Endometrial microvascular endothelial cells (primary cell): ENCODE data around the gene LBR. TPM values are rescaled to one million over a fixed set of nuclear protein-coding genes. Genes with fewer than 3 reads are reported as not detected.

Experiments used
- in situ Hi-C: cut with HindIII; loops from 2 replicates; pipeline ENCODE4 v1.10.0; 2017; ENCODE audit warnings: low sequenced_read_pairs, low pct_unique_long_range_greater_than_20kb; ENCODE audit errors: inconsistent ontology term
- total RNA-seq: library from RNA; depleted of rRNA; stranded (reverse); fragments of >200 nt; gene quantifications from one replicate; pipeline ENCODE4 v1.2.3, GENCODE V29; 2015; ENCODE audit errors: inconsistent ontology term

LBR gene
- total RNA-seq, 1 donor from 2014 or later, result 94.3 TPM

- in situ Hi-C loops, result loop anchor here (25.0 kb wide), 1 partner anchor 558 kb away; the partner anchor contains the start of gene SDE2
These were observed 1.1 kb upstream of the LBR start for GRCh38 chr1:225428881-225429455.

DNA sequence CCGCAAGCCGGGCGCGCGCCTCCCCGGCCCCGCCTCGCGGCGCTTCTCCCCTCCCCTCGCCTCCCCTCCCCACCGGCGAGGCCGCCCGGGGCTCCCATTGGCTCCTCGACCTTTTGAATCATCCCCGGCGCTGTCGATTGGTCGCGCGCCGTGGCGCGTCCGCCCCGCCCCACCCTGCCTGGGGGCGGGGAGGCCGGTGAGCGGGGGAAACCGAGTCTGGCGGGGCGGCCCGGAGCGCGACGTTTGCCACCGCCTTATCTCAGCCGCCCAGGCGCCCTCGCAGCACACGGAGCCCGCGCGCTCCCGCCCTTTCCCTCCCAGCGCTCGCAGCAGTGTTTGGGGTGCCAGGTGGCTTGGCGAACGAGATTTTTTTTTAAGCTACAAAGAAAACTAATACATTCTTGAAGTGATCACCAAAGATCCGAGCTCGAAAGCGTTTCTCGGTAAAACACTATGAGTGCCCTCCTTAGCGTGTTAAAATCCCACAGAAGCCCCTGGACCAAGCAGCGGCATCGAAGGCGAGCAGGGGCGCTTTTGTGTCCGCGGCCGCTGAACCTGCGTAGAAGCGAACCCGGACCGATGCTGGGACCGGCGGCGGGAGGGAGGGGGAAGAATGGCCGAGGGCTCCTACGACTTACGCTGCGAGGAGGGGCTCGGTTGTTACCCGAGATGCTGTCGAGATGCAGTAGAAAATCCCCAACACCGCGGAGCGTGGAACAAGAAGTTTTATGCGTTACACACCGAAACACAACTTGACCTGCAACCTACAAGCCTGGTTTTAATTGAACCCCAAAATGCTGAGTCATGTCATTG lies 436 bp upstream of the LBR start:
- in situ Hi-C loops, result loop anchor here (25.0 kb wide), 1 partner anchor 559 kb away; the partner anchor contains the start of gene SDE2

- in situ Hi-C loops, result loop anchor here (25.0 kb wide), 1 partner anchor 561 kb away; the partner anchor contains the start of gene SDE2
These were observed 1.2 kb downstream of the LBR start for GRCh38 chr1:225426395-225427234.

DNA sequence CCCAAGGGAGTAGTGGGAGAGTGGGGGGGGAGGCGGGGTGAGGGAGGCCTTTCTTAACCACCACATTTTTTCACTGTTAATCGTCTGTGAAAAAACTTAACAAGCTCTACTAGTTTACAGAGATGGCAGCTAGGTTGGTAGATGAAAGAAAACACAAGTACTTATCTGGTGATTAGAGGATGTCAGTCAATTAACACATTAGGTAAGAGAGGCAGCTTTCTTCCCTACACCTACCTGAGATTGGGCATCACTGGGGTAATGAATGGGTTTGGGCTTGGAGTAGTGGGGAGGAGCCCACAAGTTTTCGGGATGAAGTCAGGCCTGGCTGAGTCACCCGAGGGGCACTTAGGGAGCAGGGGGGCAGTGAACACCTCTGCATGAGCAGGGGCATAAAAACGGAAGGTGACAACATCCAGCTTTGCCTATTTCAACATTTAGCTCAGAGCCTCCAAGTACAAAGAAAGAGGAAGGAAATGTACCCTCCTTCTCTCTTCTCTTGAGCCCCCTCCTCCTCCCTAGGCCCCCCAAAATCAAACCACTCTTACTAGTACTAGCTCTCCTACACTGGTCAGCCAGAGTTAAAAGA lies 2.5 kb downstream of the LBR start:
- in situ Hi-C loops, result loop anchor here (25.0 kb wide), 1 partner anchor 562 kb away; the partner anchor contains the start of gene SDE2

- in situ Hi-C loops, result loop anchor here (25.0 kb wide), 1 partner anchor 563 kb away; the partner anchor contains the start of gene SDE2
These were observed 3.2 kb downstream of the LBR start for GRCh38 chr1:225424562-225425200.

DNA sequence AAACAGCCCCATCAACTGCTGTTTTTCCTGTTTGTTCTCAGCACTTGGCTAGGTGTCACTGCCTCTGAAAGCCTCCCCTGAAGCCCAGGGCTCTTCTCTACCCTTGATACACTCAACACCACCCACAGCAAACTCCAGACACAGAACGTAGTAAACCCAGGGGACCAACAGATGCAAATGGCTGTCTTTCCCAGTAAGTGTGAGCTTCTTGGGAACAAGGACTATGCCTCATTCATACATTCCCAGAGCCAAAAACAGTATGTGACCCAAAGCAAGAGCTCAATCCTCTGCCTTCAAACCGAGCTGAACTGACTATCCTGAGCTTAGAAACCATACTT lies 4.4 kb downstream of the LBR start:
- in situ Hi-C loops, result no loop called here

GRCh38 chr1:225422795-225423517 lies 4.9 kb downstream of the LBR start:
- in situ Hi-C loops, result no loop called here

DNA sequence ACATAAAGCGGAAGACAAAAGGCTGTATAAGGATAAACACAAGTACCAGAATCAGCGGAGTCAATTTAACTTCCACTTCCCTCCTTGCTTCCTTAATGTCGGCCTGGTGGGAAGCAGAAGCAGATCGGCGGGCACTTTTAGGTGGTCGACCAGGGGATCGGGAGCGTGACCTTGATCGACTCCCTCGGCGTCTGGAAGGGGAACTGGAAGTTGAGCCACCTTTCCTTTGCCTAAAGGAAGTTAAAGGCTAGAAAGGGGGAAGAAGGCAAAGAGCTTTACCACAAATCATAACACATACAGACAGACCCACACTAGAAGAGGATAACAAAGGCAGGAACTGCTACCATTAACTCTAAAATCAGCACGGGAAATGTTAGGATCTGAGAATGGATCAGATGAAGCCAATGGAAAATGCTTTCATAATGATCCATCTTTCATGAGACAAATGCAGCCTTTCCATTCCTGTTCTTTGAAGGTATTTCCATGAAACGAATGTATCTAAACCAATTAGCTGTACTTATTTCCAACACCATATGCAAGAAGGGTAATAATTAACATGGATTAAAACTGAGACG lies 5.7 kb downstream of the LBR start:
- in situ Hi-C loops, result no loop called here

- in situ Hi-C loops, result no loop called here
These were observed 9.2 kb downstream of the LBR start for GRCh38 chr1:225418598-225418997.

DNA sequence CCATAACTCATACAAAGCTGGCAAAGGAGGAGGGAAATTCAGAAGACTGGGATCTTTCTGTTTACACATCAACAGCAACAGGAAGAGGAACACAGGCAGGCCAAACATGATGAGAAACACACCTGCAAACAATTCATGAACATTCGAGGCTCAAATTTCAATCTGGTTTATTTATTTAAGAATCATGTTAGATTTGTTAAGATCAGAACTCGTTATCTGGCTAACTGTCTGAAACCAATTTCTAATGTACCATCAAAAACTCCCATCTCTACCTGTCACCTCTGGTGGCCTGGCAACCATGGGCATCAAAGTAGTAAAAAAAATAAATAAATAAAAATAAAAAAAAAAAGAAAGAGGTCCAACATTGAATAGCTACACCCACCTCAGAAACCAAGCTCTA lies 9.8 kb downstream of the LBR start:
- in situ Hi-C loops, result no loop called here

DNA sequence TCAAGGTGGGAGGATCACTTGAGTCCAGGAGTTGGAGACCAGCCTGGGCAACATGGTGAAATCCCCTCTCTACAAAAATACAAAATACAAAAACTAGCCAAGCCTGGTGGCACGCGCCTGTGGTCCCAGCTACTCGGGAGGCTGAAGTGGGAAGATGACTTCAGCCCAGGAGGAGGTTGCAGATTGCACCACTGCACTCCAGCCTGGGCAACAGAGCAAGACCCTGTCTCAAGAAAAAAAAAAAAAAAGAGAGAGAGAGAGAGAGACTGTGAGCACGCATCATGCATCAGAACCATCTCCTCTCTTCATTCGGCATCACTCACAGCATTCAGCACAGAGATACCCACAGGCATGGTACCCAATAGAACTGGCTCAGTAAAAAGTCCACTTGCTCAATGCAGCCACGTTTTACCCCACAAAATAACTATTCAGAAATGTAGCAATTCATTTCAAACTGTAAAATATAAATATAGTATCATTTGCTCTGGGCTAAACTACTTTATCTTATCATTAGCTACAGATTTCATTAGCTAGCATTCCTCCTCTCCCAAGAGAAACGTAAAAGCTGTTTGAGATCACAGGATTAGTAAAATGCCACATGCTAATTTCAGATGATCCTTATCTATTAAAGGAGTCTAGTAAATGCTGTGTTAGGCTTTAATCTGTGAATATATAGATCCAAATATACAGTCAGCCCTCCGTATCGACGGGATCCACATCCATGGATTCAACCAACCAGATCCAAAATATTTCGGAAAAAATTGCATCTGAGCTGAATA lies 11.7 kb downstream of the LBR start:
- in situ Hi-C loops, result no loop called here

GRCh38 chr1:225415307-225415706 lies 12.5 kb downstream of the LBR start:
- in situ Hi-C loops, result no loop called here

- in situ Hi-C loops, result no loop called here
These were observed 14.0 kb downstream of the LBR start for GRCh38 chr1:225413708-225414375.

- in situ Hi-C loops, result no loop called here
These were observed 15.0 kb downstream of the LBR start for GRCh38 chr1:225412803-225413351.

- in situ Hi-C loops, result no loop called here
These were observed 15.5 kb downstream of the LBR start for GRCh38 chr1:225412321-225412720.

- in situ Hi-C loops, result no loop called here
These were observed 17.8 kb downstream of the LBR start for GRCh38 chr1:225410036-225410435.
